NCI-H146 treated with DMSO at 0.1 percent for 48 hours (cell line): Measurements from ENCODE around the gene PCGF3.
"Not testable (repeated sequence)": the region's sequence is repeated elsewhere in the genome, so short reads cannot be mapped to it uniquely, and the experiment has no call there.

Experiments
- DNase-seq: peaks from one replicate; lab custom pipeline; 2025; ENCODE audit not compliant: unreplicated experiment; lab: John Stamatoyannopoulos, UW

Gene PCGF3

DNA sequence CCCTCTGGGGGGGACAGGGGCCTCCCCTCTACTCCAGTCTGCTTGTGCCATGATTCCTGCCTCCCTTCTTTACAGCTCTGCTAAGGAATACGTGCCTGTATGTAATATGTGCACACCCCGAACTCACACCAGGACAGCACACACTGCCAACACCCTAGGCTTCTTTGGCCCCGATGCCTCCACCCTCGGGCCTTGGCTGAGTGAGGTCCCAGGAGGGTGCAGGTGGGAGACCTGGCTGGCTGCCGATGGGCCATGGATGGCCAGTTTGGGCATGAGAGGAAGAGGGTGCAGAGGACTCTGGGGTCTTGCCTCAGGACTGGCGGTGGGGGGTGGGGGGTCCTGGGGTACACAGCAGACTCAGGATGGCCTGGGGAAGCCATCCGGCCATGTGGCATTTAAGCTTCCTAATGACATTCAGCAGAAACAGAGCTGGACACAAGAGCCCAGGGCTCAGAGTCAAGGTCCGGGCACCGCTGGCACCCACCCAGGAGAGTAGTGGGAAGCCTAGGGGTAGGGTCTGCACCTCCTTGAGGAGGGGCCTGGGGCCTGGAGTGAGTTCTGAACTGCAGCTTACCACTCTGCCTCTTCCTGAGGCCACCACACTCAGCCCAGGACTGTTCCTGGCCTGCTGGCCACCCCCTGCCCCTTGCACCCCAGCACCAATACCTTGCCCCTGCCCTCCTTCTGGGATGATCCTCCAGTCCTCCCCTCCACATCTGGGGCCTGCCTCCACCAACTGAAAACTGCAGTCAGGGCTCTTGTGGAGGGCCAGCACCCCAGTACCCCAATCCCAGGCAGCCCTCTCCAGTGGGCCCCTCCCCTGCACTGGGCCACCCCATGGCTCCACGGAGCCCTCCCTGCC, 2.1 kb upstream of the PCGF3 start:
- DNase-seq = no peak

DNA sequence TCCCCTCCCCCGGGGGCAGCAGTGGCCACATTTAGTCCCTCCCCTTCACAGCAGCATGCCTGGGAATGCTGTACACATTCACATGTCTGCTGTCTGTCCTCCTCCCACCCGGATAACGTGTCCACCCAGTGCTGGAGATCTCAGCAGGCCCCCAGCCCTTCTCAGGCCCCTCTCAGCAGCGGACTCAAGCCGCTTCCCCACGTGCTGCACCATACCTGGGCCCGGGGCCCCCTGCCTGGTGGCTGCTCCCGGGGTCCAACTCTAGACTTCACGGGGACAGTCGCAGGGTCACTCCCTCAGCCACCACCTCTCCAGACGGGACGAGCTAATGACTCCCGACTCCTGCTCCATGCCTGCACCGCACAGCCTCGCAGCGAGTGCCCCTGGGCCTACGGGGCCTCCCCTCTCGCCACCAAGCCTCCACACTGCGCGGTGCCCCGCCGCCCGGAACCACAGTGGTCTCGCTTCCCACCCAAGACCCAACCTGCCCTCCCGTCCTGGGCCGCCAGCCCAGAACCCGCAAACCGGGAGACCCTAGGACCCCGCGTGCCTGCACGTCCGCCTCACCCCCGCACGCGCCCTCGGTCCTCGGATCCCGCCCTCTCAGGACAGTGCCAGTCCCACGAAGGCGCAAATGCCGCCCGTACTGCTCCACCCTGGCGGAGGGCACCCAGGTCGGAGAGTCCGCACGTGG, 1.3 kb upstream of the PCGF3 start:
- no peak for DNase-seq

DNA sequence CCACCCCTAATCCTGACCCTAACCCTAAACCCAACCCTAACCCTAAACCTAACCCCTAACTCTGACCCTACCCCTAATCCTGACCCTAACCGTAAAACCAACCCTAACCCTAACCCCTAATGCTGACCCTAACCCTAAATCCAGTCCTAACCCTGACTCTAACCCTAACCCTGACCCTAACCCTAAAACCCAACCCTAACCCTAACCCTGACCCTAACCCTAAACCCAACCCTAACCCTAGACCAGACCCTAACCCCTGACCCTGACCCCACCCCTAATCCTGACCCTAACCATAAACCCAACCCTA, 708 bp upstream of the PCGF3 start:
- DNase-seq = no peak

DNA sequence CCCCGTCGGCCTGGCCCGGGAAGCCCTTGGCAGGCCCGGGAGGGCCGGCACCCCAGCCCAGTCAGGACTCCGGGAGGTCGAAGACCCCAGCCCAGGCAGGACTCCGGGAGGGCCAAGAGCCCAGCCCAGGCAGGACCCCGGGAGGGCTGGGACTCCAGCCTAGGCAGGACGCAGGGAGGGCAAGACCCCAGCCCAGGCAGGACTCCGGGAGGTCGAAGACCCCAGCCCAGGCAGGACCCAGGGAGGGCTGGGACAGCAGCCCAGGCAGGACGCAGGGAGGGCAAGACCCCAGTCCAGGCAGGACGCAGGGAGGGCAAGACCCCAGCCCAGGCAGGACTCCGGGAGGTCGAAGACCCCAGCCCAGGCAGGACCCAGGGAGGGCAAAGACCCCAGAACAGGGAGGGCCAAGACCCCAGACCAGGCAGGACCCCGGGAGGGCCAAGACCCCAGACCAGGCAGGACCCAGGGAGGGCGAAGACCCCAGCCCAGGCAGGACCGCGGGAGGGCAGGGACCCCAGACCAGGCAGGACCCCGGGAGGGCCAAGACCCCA, 526 bp downstream of the PCGF3 start:
- DNase-seq = not testable (repeated sequence)

DNA sequence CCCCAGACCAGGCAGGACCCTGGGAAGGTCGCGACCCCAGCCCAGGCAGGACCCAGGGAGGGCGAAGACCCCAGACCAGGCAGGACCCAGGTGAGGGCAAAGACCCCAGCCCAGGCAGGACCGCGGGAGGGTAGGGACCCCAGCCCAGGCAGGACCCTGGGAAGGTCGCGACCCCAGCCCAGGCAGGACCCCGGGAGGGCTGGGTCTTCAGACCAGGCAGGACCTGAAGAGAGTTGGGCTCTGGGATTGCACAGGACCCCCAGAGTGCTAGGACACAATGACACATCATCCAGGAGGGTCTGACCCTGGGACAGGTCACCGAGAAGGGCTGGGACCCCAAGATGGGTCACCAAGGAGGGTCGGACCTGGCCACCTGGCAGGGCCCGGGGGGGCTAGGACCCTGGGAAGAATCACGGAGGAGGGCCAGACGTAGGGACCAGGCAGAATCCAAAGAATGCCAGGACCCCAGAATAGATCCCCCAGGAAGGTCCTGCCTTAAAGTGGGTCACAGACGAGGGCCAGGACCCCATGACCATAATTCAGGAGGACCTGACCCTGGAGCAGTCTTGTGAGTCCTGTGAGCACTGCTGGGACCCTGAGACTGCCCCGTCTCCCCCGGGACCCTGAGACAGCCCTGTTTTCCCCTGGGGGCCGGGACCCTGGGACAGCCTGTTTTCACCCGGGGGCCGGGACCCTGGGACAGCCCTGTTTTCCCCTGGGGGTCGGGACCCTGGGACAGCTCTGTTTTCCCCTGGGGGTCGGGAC, 1.4 kb downstream of the PCGF3 start:
- no peak for DNase-seq

DNA sequence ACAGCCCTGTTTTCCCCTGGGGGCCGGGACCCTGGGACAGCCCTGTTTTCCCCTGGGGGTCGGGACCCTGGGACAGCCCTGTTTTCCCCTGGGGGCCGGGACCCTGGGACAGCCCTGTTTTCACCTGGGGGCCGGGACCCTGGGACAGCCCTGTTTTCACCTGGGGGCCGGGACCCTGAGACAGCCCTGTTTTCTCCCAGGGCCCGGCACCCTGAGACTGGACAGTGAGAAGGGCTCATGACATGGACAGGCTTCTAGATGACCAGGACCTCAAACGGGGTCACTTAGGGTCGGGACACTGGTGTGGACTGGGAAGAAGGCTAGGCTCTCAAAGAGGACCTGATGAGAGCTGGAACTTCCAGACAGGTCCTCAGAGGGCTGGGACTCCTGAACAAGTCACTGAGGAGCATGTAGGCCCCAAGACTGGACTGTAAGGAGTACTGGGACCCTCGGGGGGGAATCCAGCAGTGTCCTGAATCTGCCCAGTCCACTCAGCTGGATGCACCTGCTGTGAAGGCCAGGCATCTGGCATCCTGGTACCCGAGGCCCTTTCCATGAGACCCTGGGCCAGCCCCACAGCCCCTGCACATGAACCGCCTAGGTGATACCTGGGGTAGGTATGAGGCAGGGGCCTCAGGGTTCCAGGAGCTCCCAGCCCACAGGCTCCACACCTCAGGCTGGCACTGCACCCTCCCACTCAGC, 2.4 kb downstream of the PCGF3 start:
- no peak for DNase-seq

DNA sequence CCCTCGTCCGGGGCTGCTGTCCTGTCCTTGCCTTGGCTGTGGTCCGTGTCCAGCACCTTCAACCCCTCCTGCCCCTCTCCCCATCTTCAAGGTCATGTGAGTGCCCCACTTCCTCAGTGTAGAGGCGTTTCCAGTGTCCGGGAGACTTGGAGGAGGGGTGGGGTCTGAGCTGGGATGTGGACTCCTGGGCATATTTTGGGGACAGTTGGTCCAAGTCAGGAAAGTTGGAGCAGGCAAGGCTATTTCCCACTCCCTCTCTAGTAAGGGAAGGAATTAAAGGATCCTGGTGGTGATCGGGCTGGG, 3.0 kb downstream of the PCGF3 start:
- DNase-seq = no peak

DNA sequence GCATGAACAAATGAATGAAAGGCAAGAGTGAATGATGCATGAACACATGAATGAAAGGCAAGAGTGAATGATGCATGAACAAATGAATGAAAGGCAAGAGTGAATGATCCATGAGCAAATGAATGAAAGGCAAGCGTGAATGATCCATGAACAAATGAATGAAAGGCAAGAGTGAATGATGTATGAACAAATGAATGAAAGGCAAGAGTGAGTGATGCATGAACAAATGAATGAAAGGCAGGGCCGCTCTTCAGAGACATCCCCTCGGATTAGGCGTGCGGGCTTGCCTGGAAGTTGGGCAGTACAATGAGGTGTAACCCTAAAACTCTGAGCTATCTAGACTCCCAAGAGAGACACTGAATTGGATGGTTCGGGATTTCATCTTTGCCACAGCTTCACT, 3.7 kb downstream of the PCGF3 start:
- DNase-seq = no peak

DNA sequence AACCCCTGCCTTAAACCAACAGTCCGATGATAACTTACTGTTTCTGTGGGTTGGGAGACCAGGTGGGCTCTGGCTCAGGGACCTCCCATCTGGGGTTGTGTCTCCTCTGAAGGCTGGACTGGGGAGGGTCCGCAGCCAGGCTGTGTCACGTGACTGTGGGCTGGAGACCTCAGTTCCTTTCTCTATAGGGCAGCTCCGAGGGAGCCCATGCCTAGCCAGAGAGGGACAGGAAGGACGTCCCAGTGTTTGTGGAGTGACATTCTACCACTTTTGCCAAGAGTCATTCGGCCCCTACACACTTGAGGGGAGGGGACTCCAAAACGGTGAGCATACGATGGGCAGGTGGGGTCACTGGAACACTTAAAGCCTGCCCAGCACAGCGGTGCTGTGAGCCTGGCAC, 4.5 kb downstream of the PCGF3 start:
- DNase-seq = no peak

DNA sequence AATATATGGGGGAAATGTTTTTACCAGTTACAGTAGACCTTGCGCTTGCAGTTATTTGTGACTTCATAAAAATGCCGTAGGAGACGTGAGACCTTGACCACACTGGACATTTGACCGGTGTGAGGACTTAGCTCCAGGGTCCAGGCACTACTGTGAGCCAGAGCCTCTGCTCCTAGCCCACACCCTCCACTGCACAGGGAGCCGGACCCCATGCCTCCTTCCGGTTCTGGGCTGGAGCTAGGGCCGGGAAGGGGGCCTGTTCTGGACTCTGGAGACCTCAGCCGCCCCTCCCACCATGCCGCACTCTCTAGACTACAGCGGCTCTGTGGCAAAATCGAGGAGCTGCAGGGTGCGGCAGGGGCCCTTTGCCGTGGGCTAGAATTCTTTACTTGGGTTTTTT, 5.3 kb downstream of the PCGF3 start:
- DNase-seq = no peak

DNA sequence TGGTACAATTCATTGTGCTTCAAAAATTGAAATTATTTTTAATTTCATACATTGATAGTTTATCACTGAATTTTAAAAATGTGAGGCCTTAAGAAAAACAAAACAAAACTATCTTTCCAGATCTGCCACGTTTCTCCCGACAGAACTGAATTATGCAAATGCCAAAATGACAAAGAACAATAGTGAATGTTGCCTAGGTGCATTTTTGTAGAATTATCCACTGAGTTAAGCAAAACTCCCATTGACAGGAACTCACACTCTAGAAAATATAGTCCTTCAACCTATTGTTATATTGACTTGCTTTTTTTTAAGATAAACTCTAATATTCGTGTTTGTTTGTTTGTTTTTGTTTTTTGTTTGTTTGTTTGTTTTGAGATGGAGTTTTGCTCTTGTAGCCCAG, 6.5 kb downstream of the PCGF3 start:
- no peak for DNase-seq

DNA sequence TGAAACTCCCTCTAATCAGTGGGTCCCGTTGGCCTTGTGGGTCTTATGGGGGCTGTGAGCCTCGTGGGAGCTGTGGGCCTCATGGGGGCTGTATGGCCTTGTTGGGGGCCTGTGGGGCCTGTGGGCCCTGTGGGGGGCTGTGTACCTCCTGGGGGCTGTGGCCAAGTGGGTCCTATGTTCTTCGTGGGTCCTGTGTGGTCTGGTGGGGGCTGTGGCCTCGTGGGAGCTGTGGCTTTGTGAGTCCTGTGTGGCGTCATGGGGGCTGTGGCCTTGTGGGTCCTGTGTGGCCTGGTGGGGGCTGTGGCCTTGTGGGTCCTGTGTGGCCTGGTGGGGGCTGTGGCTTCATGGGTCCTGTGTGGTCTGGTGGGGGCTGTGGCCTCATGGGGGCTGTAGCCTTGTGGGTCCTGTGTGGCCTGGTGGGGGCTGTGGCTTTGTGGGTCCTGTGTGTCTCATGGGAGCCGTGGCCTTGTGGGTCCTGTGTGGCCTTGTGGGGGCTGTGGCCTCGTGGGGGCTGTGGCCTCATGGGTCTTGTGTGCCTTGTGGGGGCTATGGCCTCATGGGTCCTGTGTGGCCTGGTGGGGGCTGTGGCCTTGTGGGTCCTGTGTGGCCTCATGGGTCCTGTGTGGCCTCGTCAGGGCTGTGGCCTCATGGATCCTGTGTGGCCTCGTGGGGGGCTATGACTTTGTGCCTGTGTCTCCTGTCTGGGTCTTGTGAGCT, 7.4 kb downstream of the PCGF3 start:
- no peak for DNase-seq

DNA sequence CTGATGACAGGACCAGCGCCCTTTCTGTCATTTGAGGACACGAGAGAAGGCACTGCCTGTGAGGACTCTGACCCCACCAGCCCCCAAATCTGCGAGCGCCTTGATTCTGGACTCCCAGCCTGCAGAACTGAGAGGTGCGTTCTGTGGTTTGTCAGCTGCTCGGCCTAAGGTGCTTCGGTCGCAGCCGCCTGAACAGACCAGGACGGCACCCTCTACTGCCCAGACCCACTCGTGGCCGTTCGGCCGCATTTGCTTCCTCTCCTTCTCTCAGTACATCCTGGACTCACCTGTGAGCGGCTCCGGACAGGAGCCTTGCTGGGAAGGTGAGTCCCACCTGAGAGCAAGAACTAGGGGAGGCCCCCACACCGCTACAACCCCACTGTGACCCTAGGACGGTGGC, 8.5 kb downstream of the PCGF3 start:
- DNase-seq = no peak

DNA sequence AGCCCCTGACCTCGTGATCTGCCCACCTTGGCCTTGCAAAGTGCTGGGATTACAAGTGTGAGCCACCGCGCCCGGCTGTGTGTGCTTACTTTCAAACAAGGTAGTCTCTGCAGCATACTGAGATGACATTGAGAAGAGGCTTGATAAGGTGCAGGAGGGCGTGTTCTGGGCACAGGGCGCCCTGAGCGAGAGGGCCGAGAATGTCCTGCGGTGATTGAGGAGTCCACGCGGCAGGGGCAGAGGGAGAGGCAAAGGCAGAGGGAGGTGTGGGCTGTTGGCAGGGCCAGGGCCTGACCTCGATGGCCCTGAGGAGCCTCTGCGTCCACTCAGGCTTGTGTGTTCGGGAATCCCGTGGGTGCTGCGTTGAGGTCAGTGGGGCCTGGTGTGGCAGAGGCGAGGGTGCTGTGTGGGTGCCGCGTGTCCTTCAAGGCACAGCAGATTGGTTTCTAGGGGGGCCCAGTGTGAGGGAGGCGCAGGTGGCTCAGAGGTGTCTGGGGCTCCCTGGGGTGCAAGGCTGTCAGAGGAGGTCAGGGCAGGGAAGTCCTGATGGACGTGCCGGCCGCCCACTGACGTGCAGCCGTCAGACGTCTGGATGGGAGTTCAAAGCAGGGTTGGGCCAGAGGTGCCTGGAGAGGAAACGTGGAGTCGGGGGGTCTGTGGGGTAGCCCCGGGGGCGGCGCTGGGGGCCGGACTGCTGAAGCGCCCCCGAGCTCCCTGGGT, 12.1 kb downstream of the PCGF3 start:
- DNase-seq = no peak

DNA sequence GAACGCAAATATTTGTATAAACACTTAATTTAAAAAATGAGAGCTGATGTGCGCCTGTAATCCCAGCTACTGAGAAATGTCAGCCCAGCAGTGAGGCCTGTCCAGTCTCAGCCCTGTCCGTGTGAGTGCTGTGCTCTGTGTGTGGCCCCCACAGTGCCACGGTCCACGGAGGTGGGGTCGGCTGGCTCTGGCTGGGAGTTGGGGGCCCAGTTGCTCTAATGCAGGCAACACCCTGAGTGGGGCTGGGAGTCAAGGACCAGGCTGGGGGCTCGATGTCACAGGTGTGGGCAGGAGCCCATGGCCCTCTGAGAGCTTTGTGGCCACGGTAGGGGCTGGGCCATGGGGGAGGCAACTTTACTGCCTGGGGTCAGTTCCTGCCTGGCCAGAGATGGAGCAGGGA, 12.8 kb downstream of the PCGF3 start:
- no peak for DNase-seq

DNA sequence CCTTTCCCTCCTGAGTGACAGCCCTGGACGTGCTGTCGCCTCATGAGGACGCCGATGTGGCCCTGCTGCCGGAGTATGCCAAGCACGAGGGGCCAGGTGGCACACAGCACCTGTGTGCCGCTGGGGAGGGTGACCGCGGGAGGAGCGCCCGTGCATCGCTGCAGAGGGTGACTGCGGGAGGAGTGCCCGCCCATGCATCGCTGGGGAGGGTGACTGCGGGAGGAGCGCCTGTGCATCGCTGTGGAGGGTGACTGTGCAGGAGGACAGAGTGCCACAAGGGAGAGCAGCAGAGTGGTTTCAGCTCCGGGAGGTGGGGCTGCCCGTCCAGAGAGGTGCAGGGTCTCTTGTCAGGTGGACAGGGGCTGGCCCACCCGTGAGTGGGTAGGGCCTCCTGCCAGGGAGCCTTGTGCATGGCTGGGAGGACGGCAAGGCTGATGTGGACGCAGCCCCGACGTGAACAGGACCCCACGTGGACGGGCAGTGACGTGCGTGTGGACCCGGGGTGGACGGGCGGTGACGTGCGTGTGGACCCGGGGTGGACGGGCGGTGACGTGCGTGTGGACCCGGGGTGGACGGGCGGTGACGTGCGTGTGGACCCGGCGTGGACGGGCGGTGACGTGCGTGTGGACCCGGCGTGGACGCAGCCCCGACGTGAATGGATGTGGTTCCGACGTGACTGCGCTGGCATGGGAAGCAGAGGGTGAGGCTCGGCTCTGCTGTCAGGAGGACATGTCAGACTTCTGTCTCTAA, 14.7 kb downstream of the PCGF3 start:
- no peak for DNase-seq

DNA sequence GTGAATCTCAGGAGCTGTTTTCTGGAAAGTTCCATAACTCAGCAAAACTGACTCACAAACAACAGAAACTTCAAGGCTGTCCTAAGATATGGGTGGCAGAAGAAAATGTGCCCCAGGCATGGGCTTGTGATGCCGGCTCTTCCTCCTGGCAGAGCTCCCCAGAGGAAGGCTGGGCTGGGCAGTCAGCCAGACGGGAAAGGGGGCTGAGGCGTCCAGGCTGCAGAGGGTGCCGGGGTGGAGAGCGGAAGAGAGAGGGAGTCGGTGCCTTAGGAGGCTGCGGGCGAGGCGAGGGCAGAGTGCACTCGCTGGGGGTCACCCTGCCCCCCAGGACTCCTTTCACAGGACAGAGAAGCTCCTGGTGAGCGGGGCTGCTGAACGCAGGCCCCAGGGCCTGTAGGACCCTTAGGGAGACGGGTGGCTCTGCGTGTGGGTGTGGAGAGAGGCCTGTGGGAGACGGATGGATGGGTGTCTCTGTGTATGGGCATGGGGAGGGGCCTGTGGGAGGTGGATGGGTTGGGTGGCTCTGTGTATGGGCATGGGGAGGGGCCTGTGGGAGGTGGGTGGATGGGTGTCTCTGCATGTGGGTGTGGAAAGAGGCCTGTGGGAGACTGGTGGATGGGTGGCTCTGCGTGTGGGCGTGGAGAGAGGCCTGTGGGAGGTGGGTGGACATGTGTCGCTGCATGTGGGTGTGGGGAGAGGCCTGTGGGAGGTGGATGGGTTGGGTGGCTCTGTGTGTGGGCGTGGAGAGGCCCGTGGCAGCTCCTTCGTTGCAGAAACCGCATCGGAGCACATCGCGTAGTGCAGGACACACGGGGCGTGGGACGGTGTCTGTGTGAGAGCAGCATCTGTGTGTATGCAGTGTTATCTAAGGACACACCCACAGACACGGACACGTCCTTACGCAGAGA, 15.9 kb downstream of the PCGF3 start:
- no peak for DNase-seq

DNA sequence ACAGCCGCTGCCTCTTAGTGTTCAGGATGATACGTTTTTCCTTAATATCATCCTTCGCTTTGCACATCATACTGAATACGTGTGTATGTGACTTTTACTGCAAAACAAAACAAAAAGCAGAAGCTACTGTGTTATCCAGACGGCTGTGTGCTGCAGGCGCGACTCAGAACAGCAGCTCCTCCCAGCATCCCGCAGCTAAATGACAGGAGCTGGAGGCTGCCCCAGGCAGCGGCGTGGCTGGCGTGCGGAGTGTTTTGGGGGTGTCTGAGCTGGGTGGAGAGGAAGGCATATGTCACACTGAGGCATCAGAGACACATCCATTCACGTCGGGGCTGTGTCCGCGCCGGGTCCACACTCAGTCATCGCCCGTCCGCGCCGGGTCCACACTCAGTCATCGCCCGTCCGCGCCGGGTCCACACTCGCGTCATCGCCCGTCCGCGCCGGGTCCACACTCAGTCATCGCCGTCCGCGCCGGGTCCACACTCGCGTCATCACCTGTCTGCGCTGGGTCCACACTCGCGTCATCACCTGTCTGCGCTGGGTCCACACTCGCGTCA, 16.6 kb downstream of the PCGF3 start:
- no peak for DNase-seq
